GM21619 (cell line): ENCODE data around the gene PTPRG.

ENCODE experiments used
- ATAC-seq: cut with Tn5 transposase; IDR thresholded peaks from one replicate; pipeline ENCODE4 v1.9.1; 2021; ENCODE audit not compliant: unreplicated experiment

PTPRG gene

DNA sequence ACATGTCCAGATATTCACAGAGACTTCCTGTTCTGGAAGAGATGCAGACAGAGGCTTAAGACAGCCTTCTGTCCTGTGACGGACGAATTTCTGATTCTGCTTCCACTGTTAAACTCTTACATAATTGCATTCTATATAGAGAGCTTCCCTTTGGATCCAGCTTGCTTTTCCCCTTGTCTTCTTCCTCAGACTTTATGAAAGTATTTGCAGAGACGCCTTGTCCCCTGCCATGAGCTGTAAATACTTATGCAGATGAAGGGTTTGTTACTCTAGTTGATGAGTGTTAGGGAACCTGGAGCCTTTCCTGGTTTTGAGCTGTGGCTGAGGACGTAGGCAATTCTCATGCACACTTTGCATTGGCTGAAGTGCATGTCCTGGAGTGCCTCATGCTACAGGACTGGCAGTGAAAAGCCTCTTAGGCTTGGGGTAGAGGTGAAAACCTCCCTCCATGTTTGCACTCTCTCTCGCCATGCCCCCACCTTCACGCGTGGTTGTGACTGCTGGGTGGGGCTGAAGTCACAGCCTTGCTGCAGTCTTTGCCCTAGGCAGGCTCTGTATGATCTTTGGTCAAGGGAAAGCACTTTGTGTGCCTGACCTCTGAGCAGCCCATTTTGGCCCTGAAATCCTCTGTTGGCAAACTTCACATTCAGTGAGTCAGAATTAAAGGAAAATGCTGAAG lies 286.6 kb downstream of the PTPRG start:
- no peak for ATAC-seq

DNA sequence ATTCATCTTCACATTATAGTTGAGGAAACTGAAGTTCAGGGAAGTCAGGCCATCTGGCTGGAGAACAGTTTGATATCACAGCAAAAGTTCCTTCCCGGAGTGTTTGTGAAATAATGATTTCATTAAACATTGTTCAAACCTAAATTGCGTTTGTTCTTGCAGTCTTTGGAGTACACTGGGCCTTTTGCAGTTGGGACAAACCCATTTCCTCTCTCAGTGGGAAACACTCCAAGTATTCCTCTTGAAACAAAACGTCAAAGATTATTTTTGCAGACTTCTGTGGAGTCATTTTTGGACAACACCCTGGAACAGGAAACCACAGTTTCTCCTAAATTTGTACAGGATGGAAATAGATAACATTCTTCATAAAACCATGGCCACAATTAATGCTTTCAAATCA lies 287.5 kb downstream of the PTPRG start:
- ATAC-seq, result no peak

DNA sequence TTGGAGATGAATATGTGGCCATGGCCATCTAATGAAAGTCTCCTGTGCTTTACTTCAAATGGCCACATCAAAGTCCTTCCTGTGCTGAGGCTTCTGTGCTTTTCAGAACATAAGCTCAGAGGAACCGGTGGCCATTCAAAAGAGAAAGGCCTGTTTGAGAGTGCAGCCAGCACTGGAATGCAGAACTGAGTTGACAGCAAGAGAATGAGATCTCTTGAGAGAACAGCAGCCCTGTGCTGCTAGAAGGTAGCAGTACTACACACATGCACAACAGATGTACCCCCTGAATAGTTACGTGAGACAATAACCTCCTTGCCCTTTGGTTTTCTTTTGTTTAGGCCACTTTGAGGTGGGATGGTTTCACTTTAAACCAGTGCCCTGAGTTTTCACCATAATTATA lies 292.5 kb downstream of the PTPRG start:
- no peak for ATAC-seq

DNA sequence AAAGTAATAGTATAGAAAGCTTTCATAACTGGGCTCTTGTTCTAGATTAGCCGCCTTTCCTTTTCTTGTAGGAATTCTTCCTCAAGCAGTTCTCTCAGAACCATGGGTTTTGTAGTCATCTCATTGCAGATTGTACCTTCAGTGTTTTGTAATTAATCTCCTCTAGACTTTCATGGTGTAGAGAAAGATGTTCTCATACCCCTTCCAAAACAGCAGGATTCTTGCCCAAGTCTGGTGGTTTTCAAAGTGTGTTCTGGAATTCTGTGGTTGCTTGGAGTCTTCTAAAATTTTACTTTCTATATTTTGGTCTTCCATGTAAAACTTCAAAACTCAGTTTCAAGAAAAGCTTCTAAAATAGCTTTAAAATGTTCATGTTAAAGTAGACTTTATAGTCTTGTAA lies 293.8 kb downstream of the PTPRG start:
- no peak for ATAC-seq

DNA sequence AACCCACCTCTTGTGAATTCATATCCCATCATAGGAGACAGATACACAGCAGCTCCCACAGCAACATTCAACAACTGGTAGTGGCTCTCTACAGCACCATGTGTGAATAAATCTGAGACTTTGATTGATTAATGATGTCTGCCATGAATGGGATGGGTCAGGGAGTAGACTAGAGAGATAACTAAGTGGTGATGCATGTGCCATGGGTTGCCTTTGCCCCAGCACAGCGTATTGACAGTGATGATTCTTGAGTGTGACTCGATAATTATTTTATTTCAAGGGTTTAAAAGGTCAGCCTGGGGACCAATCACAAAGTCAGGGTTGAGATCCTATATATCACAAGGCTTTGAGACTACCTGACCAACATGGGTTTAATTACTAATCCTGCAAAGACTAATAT lies 295.9 kb downstream of the PTPRG start:
- ATAC-seq, result no peak

DNA sequence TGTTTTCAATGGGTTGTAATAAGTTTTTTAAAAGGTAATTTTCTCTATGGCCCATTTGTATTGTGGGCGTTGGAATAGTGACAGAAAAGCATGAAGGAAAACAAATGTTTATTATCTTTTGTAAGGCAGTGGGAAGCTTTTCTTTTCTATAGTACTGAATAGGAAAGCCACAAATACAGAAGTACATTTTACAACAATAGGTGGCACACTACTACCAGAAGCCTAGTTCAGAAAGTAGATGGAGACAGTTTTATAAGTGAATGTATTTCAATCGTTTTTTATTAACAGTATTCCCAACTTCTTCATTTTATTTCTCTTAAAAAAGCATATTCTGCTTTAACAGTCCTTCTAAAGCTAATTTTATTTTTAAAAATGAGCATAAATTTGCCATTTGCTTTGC lies 296.7 kb downstream of the PTPRG start:
- ATAC-seq, result no peak

DNA sequence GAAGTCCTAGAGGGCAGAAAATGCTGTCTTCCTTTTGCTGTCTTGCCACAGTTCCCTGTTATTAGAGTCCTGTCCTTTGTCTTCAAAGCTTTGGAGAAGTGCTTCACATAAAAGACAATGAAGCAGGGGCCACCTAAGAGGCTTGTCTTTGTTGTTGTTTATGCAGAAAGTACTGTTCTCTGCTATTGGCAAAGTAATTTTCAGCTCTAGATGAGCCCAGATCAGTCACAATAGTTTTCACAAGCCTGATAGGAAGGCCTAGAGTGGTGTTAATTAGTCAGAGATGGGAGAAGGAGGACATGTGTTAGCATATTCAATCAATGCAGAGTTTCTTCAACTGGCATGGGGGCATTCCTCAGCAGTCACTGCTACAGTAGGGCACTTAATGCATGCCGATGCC lies 300.0 kb downstream of the PTPRG start:
- ATAC-seq, result no peak

DNA sequence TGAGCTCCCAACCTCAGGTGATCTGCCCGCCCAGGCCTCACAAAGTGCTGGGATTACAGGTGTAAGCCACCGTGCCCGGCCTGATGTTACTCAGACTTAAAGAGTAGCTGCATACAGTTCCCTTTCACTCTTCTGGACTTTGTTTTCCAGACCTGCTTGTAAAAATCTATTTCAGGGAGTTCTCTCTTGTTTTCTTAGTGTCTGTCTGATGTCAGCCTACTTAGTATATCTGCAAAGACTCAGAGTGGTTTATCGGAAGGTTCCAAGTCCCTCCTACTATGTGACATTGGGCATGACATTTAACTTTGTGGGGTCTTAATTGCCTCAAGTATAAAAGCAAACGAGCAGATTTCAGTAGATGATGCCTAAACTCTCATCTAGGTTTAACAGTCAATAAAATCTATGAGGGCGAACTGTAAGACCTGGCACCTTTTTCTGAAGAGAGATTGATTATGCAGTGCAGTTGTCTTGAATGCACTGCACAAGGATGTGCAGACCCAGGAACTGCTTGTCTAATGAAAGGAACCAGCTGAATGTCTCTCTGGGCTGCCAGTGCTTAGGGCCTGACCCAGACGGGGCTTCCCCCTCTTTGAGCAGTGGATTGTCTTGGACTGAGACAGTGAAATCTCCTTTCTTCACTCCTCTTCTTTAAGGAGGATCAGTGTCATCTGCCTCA lies 301.4 kb downstream of the PTPRG start:
- ATAC-seq, result no peak

DNA sequence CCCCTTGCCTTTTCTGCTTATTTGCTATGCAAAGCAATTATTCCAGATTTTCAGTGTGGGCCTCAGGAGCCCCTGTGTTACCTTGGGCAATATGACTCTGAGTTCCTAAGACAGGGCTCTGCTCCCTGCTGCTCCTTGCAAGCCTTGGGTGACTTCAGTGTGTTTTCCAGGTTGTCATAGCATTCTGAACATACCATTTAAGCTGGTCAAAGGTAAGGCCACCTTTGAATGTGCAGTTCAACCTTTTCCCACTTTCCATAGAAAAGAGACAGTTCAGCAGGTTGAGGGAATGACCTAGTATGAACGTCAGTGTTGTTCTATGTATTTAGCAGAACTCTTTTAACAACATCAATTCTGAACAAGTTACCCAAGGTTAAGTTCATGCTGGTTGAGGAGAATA lies 302.2 kb downstream of the PTPRG start:
- no peak for ATAC-seq

DNA sequence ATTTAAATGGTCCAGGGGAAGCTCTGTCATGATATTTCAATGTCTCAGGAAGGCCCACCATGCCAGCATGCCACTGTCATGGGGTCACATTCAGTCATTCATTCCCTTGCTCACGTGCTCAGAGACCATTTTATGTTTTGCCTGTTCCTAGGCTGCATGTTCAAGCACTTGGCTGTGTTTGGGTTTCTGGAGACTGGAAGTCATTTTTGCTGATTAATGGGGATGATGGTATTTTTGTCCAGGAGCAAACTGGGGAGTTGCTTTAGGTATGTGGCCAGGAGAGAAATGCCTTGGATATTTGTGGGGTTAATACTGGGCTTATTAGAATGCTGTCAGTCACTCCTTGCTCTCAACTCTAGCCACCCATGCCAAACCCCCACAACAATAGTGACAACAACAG lies 303.5 kb downstream of the PTPRG start:
- no peak for ATAC-seq

DNA sequence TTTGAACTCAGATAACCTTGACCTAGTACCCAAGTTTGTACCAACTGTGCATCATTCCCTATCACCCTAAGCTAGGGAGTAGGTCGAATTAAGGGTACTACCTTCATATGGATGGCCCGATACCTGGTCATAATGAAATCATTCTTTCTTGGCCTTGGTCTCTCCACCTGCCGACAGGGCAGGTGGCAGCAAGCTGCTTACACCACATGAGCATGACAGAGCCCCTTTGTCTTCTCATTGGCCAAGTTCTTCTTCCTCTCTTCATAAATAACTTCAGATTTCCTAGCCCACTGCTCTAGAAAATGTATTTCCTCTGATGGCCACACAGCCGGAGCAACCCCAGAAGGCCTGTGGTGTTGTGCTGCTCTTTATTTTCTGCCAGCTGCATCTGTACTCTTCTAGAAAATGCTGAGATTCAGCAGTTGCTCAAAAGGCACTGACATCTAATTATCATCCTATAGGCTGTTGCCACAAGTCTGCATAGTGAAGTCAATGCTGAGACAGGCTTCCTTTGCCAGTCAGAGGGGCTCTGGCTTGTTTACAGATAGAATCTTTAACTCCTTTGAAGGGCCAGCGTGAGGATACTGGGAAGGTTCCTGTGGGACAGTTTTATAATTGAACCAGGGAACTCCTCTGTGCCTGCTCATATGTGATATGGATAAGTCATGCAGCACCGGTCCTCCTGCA lies 304.2 kb downstream of the PTPRG start:
- no peak for ATAC-seq

DNA sequence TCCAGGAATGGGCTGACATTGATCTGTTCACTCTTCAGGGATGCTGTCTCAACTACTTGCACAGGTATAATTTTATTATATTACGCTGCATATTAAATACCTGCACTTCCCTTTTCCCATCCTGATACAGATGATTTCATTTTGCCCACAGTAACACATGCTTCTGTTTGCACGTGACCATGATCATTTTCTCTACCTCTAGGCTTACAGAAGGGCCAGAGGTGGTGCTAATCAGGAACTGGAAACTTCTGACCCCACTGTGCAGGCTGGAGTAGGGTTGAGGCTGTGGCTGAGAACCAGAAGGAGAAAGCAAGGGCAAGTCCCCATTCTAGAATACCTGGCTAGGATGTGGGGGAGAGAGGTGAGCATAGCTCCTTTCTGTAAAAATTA lies 304.8 kb downstream of the PTPRG start:
- ATAC-seq, result no peak

DNA sequence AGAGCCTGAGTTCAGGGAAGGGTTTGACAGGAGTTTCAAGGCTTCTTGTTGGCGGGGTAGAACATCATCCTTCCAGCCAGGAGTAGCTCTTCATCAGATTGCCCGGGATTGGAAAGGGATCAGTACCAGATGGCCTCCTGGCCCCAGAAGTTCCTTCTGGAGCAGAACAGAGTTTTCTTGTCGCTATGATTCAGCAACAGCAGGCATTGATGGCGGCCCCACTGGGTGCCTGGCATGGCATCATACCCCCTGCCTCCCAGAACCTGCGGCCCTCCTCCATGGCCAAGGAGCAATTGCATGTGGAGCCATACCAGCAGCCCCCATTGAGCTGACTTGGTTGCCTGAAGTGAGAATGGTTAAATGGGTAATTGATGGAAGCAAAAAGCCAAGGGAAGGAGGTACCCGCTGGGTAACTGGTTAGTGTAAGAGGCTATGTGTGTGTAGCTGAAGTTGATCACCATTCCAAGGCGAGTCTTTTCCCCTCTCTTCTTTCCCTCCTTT lies 305.6 kb downstream of the PTPRG start:
- no peak for ATAC-seq

DNA sequence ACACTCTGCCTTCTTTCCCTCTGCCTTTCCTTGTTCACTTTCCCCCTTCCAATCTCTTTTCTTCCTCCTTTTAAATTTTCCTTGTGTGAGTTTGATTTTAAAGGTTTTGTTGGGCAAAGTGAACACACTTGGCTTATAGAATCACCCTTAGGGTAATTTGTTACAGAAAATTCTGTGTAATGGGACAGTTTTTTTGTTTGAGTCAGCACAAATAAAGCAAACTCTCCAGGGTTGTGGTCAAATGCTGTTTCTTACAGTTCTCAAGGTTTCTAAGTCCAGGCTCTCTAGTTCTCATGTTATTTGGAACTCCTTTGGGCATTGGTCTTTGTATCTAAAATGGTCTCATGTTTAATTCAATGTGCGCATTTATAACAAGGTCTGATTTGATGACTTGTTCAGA lies 307.1 kb downstream of the PTPRG start:
- ATAC-seq, result no peak

DNA sequence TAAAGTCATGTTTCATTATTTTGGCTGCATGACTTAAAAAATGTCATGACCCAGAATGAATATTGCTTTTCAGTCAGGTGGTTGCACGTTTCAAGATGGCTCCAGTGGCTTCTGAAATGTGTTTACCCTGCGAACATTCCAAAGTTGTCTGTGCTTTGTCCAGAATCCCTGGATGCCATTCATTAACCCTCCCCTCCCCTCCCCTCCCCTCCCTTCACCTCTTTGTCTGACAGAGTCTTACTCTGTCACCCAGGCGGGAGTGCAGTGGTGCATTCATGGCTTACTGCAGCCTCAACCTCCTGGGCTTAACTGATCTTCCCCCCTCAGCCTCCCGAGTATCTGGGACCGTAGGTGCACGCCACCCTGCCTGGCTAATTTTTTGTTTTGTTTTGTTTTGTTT lies 308.0 kb downstream of the PTPRG start:
- no peak for ATAC-seq

DNA sequence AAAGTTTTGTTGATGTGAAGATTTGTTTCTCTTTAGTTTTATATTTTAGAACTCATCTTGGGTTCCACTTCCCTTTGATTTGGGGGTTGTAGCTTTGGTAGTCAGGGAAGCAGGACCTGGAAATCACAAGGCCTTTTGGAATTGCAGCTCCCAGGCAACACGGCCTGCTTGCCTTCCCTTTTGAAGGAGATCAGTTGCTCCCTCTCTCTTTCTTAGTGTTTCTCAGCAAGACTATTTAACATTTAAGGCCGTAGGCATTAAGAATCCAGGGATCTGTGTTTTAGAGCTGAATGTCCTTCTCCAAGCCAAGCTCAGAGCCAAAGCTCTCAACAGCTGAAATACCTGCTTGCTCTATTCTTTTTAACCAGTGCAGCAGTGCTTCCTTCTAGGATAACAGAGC lies 310.3 kb downstream of the PTPRG start:
- no peak for ATAC-seq

DNA sequence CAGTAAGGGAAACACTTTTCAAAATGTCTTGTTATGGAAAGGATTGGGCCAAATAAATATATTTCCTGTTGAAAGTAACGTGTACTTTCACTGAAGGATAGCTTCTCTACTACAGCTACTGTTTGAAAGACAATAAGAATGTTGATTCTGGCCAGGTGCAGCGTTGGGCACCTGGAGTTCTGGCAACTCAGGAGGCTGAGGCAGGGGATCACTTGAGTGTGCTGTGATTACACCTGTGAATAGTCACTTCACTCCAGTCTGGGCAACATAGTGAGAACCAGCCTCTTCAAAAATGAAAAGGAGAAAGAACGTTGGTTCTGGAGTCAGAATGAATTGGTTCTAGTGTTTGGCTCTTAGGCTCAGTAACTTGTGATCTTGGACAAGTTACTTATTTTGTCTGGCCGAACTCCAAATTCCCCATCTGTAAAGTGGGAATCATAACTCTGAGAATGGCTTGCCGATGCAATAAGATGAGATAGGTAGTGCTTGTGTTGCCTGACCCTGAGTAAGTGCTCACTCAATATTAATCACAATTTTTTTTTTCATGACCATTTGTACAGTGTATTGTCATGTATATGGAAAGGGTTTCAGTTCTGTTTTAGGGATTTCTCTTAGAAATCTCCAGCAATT lies 310.8 kb downstream of the PTPRG start:
- no peak for ATAC-seq

DNA sequence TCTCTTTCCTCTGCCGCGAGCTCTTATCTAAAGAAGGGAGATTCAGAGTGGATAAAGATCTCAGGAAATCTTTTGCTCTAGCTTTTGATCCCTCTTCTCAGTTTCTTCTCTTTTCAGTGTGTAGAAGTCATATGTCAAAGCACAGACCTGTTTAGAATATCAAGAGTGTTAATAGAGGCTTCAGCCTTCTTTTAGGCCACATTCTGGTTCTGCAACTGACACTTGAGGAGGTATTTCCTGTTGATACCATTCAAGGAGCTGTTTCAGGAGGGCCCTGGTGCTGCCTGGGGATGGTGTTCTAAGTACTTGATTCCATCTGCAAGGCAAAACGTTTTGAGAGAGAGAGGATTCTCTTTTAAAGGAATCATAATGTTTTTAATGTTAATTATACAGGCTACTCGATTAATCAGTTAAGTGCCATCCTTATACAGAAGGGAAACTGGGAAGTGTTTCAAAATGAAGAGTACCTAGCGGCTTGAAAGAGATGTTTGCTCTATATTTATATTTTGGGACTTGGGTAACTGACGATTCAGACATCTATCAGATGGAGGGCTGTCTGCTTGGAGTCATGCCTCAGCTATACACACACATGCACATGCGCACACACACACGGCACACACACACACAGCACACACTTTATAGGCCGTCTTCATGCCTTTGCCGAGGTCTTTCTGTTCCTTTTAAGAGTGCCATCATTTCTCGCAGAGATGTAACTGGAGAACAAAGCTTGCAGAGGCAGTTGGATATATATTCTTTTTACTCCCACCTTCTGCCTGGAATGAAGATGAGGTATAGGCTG lies 313.9 kb downstream of the PTPRG start:
- ATAC-seq, result no peak

DNA sequence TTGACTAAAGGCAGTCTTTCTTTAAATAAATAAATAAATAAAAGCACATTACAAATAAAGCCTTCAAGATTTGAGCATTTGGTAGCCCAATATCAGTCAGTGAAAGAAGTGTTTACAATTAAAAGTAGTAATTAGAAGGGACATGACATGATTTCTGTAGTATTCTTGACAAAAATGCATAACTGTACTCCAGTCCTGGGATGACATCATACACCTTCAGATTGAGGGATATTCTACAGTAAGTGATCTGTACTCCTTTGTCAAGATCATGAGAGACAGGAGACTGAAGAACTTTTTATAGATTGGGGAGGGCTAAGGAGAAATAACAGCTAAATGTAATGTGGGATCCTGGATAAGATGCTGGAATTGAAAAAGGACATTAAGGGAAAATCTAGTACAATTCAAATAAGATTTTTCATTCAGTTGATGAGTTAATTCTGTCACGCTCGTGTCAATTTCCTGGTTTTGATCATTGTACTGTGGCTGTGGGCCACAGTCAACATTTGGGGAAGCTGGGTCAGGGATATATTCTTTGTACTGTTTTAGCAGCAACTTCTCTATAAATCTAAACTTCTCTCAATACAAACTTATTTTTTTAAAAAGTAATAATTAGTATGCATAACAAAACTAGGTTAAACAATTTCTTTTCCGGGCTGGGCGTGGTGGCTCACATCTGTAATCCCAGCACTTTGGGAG lies 314.8 kb downstream of the PTPRG start:
- ATAC-seq, result no peak

DNA sequence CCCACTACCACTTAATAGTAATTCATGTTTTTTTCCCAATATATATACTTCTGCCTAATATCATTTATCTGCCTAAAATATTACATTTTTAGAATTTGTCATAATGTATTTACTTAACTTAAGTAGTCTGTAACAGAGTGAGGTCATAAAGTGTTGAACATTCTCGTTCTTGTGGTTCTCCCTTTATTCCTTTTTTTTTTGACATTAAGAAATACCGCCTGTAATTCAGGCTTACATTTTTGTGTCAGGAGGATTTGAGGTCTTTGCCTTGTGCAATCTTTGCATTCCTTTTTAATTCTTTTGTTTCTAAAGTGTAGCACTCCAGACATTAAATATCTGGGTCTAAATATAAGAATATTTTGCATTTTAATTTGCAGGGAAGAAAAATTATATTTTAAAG lies 315.4 kb downstream of the PTPRG start:
- ATAC-seq, result no peak
